Stimulated activated effector memory CD8-positive, alpha-beta T cell treated with anti-CD3 and anti-CD28 coated beads, Interleukin-12 subunit alpha, Interleukin-12 subunit beta, amount 100 ng/mL, for 72 hours (primary cell): ENCODE measurements around the gene UNC45A.
"Not testable (repeated sequence)": the region's sequence is repeated elsewhere in the genome, so short reads cannot be mapped to it uniquely, and the experiment has no call there.

Experiments used
- ATAC-seq: fragments of 150-1000 bp; cut with Tn5 transposase; 2 replicates; pipeline ENCODE4 v1.10.0; 2021
- DNase-seq, 2 donors: peaks; one replicate each; pipeline ENCODE4 v3.0.0; 2021 to 2022; ENCODE audit warnings: low spot score in 2 of 2
- H3K27ac Mint-ChIP-seq: one replicate; pipeline ENCODE4 v1.8.0; 2022; ENCODE audit warnings: mild to moderate bottlenecking, mixed read lengths
- H3K36me3 Mint-ChIP-seq: one replicate; pipeline ENCODE4 v1.8.0; 2022; ENCODE audit warnings: mild to moderate bottlenecking, mixed read lengths
- H3K4me1 Mint-ChIP-seq: one replicate; pipeline ENCODE4 v1.8.0; 2022; ENCODE audit warnings: mixed read lengths
- H3K4me3 Mint-ChIP-seq: one replicate; pipeline ENCODE4 v1.8.0; 2022; ENCODE audit warnings: mild to moderate bottlenecking, mixed read lengths
- H3K9me3 Mint-ChIP-seq: one replicate; pipeline ENCODE4 v1.8.0; 2022; ENCODE audit warnings: mixed read lengths

Gene UNC45A

DNA sequence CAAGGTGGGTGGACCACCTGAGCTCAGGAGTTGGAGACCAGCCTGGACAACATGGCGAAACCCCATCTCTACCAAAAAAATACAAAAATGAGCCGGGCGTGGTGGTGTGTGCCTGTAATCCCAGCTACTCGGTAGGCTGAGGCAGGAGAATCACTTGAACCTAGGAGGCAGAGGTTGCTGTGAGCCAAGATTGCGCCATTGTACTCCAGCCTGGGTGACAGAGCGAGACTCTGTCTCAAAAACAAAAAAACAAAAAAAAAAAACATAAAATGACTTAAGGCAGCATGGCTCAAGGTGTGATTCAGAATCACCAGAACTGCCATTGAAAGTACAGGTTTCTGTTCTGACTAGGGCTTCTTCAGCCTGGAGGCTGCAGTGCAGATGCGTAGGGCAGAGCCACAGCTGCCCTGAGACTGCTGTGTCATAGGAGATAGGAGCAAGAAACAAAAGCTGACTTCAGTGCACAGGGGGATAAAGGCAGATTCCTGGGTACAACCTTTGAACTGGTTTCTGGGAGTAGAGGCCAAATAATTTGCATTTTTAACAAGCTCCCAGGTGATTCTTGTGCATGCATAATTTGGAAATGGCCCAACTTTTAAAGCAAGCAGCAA is 12.3 kb upstream of the UNC45A start:
- not testable (repeated sequence) for H3K4me3 Mint-ChIP-seq, DNase-seq, H3K9me3 Mint-ChIP-seq
- Mint-ChIP-seq H3K27ac (peak overlapping the region; percentile 80), H3K4me1 (peaks cover 25% of the 10 kb centered on the region), H3K36me3 (peaks cover 60% of the 10 kb centered on the region)
- peak; percentile 97 for ATAC-seq

DNA sequence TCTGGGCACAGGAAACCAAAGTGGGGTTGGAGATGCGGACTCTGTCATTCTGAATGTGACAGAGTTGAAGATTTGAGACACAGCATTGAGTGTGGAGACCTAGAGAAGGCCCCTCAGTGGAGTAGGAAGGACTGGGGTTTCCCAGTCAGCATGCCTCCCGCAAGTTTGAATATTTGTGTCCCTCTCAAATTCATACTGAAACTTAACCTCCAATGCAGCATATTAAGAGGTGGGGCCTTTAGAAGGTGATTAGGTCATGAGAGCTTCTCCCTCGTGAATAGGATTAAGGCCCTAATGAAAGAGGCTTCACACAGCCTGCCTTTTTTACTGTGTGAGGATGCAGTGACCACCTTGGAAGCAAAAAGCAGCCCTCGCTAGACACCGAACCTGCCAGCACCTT is 10.7 kb upstream of the UNC45A start:
- peak overlapping the region; percentile 80 for H3K27ac Mint-ChIP-seq

DNA sequence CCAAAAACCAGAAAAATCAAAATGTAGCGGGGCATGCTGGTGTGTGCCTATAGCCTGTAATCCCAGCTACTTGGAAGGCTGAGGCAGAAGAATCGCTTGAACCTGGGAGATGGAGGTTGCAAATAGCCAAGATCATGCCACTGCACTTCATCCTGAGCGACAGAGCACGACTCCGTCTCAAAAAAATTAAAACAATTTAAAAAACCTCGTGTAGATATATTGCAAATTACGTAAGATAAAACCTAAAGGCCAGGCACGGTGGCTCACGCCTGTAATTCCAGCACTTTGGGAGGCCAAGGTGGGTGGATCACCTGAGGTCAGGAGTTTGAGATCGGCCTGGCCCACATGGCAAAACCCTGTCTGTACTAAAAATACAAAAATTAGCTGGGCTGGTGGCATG is 8.3 kb upstream of the UNC45A start:
- not testable (repeated sequence) for H3K9me3 Mint-ChIP-seq, H3K4me3 Mint-ChIP-seq, H3K27ac Mint-ChIP-seq, DNase-seq, ATAC-seq
- peaks cover 32% of the 10 kb centered on the region for H3K4me1 Mint-ChIP-seq
- peaks cover 29% of the 10 kb centered on the region for H3K36me3 Mint-ChIP-seq

More for the DNA sequence above, 10.7 kb upstream of the UNC45A start:
- ATAC-seq (peak; percentile 79), DNase-seq (no peak)
- Mint-ChIP-seq H3K36me3 (peaks cover 44% of the 10 kb centered on the region), H3K4me3 (peak overlapping the region; percentile 18), H3K9me3 (no peaks in the 10 kb centered on the region), H3K4me1 (peaks cover 25% of the 10 kb centered on the region)

DNA sequence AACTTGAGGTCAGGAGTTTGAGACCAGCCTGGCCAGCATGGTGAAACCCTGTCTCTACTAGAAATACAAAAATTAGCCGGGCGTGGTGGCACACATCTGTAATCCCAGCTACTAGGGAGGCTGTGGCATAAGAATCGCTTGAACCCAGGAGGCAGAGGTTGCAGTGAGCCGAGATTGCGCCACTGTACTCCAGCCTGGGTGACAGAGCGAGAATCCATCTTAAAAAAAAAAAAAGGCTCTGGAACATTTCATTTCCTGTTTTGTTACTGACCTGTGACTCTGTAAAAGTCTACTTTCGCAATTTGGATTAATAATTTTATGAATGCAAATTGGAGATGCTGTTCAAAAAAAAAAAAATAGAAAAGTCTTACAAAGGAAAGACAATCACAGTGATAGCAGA is 7.0 kb upstream of the UNC45A start:
- H3K4me3 Mint-ChIP-seq, DNase-seq, ATAC-seq, H3K9me3 Mint-ChIP-seq, H3K27ac Mint-ChIP-seq: not testable (repeated sequence)
- Mint-ChIP-seq H3K36me3 (peaks cover 26% of the 10 kb centered on the region), H3K4me1 (peaks cover 32% of the 10 kb centered on the region)

DNA sequence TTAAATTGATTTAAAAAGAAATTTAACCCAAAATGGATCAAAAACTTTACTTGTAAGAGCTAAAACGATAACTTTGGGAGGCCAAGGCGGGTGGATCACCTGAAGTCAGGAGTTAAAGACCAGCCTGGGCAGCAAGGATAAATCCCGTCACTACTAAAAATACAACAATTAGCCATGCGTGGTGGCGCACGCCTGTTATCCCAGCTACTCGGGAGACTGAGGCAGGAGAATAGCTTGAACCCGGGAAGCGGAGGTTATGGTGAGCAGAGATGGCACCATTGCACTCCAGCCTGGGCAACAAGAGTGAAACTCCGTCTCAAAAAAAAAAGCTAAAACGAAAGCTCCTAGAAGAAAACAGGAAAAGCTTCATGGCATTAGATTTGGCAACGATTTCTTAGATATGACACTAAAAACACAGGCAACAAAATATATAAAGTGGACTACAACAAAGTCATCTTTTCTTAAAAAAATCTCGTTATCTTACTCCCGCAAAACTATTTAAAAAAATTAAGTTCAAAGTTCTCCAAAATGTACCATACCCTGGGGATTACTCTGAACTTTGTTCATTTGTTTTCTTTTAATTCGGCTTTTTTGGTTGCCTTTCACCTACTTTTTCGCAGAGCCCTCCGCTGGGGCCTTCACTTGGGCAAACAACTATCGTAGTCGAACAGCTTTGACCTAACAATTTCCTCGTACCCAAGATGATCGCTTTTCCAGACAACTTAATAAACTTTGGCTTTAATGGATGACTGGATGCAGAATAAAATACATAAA is 5.7 kb upstream of the UNC45A start:
- Mint-ChIP-seq H3K9me3 (no peaks in the 10 kb centered on the region), H3K4me1 (peaks cover 37% of the 10 kb centered on the region), H3K4me3 (peak overlapping the region; percentile 89), H3K36me3 (peaks cover 21% of the 10 kb centered on the region), H3K27ac (peak overlapping the region; percentile 96)
- ATAC-seq (no peak), DNase-seq (no peak)

DNA sequence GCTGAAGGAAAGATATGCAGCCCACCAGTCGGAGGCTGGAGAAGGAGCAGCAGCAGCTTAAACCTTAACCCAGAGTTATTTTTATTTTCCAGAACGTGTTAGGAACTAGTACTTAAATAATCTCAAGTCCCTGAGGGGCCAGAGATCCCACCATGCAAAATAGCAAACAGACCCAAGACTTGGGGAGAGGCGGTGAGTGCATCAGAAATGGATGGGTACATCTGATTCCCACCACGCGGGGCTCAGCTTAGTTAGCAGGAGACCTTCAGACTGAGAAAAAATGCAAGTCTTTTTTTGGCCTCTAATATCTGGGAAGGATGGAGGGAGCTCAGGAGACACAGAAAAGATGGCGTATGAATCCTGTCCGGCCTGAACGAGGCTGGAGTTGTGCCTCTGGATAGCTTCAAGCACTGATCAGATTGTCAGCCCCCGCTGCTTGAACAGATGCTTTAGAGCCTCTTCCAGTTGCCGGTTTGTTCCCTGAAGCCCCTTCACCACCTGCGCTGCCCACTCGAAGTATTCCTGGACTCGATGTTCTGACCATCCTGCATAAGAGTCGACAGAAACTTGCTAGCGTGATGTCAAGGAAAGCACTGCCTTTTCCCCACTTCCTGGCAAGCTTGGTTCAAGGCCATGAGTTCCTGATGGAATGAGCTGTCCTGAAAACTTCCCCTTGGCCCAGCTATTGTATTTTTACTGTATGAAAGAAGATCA is 4.1 kb upstream of the UNC45A start:
- DNase-seq (no peak), ATAC-seq (no peak)
- H3K27ac Mint-ChIP-seq, result peak overlapping the region; percentile 96
- H3K9me3 Mint-ChIP-seq, result no peaks in the 10 kb centered on the region
- peaks cover 46% of the 10 kb centered on the region for H3K4me1 Mint-ChIP-seq
- H3K36me3 Mint-ChIP-seq, result peaks cover 28% of the 10 kb centered on the region
- H3K4me3 Mint-ChIP-seq, result peak overlapping the region; percentile 89

DNA sequence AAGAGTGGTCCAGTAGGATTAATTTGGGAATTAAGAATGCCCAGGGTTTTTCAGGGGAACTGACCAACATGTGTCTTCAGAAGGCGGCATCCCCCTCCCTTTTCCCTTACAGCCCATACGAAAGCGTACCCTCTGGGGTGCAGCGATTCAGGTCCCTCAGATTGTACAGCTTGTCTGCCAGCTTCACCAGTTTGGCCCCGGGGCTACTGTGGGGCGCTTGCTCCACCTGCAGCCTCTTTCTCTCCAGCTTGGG is 3.6 kb upstream of the UNC45A start:
- no peak for DNase-seq
- Mint-ChIP-seq H3K4me1 (peaks cover 50% of the 10 kb centered on the region), H3K9me3 (no peaks in the 10 kb centered on the region), H3K4me3 (peak overlapping the region; percentile 89), H3K27ac (peak overlapping the region; percentile 96), H3K36me3 (peaks cover 33% of the 10 kb centered on the region)
- no peak for ATAC-seq

DNA sequence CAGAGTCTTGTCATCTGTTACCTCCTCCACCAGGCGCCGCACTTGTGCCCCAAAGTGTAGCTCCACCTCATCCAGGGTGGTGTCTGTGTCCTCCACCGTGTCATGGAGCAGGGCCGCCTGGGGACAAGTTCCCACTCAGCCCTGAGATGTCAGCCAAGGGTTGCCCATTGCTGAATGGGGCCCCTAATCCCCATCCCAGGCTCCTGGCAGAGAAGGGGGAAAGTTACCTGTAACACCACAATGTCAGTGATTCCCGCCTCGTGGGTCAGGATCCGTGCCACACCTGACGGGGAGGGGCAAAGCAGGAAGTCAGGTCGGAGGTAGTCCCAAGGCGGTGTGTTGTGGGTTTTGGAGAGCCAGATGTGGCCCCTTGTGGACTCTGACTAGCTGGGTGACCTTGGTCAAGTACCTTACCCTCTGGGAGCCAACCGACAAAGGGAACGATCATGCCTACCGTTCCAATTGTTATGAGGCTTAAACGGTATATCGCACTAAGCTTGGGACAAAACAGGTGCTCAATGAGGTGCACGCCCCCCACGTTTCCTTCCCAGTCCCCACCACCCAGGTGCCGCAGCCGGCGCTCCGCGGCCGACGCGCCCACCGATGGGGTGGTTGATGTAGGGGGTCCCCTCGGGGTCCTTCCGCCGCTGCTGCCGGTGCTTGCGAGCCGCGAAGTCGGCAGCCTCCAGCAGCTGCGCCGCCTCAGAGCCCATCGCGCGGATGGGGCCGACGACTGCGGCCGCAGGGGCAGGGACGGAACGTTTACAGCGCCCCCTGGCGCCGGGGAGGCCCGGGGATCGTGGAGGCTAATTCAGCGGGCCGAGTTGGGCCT is 3.0 kb upstream of the UNC45A start, which contains the start of gene HDDC3:
HDDC3 (minus strand) TSS at position 722 of the 832 bp plus-strand sequence; CDS start at position 713, 9 bp downstream.
- DNase-seq (peak; percentile 98), ATAC-seq (peak; percentile 74)
- H3K4me3 Mint-ChIP-seq, result peak within 1 kb of the TSS; percentile 89
- peak within 1 kb of the TSS; percentile 96 for H3K27ac Mint-ChIP-seq
- H3K9me3 Mint-ChIP-seq, result no peaks in the 10 kb centered on the region
- peaks cover 38% of the 10 kb centered on the region for H3K36me3 Mint-ChIP-seq
- peaks cover 54% of the 10 kb centered on the region for H3K4me1 Mint-ChIP-seq

DNA sequence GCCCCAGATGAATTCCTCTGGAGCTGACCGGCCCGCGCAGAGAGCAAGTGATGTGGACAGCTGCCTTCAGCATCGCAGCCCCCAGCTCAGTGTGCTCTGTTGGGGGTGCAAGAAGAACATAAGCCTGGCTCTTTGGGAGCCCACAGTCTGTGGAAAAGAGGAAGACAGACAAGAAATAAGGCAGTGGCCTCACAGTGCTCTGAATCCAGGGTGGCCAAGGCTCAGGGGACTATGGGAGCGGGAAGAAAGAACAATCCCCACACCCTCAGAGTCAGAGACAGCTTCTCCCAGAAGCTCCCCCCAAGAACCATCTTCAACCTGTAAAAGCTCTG is 2.5 kb upstream of the UNC45A start:
- peaks cover 43% of the 10 kb centered on the region for H3K36me3 Mint-ChIP-seq
- H3K4me1 Mint-ChIP-seq, result peaks cover 54% of the 10 kb centered on the region
- peak overlapping the region; percentile 89 for H3K4me3 Mint-ChIP-seq
- no peaks in the 10 kb centered on the region for H3K9me3 Mint-ChIP-seq
- ATAC-seq (no peak), DNase-seq (no peak)
- H3K27ac Mint-ChIP-seq, result peak overlapping the region; percentile 96

DNA sequence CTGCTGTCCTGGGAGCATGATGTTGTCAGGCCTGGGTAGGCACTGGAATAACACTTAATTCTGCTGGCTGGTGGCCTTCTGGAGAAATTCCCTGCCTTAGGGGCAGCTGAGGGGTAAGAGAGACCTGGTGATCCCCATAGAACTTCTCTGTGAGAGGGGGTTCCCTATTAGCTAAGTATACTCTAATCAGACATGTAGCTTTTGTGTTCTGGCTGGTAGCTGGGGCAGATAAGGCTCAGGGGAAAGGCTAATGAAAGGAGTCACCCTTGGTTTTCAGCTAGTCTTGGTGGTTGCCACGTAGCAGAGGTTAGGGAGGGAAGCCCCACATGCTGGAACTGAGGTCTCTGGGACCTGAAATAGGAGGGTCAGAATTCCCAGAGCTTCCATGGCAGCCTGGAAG is 1.8 kb upstream of the UNC45A start:
- peaks cover 54% of the 10 kb centered on the region for H3K4me1 Mint-ChIP-seq
- peak overlapping the region; percentile 89 for H3K4me3 Mint-ChIP-seq
- ATAC-seq, result no peak
- peak overlapping the region; percentile 94 for H3K27ac Mint-ChIP-seq
- peaks cover 50% of the 10 kb centered on the region for H3K36me3 Mint-ChIP-seq
- no peak for DNase-seq
- no peaks in the 10 kb centered on the region for H3K9me3 Mint-ChIP-seq

DNA sequence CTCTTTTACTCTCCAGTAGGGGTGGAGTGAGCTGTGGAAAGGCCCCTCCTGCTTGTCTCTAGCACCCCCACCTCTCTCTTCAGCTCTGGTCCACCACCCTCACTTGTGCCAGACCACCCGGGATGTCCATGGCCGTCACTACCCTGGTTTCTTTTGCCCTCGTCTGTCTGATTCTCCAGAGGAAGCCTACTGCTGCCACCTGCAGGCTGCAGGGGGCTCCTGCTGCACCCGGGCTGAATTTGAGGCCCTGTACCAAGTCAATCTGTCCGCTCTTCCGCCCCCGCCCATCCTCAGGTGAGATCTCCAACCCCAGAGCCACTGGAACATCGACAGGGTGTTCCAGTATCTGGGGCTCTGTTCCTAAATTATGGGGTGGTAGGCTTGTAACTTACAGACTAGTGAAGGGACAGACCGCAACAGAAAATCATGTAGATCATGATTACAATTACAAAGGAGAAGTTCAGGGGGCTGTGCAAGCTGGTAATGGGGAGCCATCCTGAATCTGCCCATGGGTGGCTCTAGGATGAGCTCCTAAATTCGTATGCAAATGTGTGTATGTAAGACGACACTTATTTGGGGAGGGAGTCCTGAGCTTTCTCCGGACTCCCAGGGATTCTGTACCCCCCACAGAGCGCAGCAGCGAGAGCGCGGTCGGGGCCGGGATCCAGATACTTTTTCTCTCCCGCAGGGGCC is 683 bp upstream of the UNC45A start:
- H3K9me3 Mint-ChIP-seq, result no peaks in the 10 kb centered on the region
- peak overlapping the region; percentile 94 for H3K27ac Mint-ChIP-seq
- ATAC-seq, result peak; percentile 57
- H3K36me3 Mint-ChIP-seq, result peaks cover 61% of the 10 kb centered on the region
- H3K4me1 Mint-ChIP-seq, result peaks cover 54% of the 10 kb centered on the region
- peak overlapping the region; percentile 91 for H3K4me3 Mint-ChIP-seq
- peak; percentile 74 to 93 for DNase-seq

DNA sequence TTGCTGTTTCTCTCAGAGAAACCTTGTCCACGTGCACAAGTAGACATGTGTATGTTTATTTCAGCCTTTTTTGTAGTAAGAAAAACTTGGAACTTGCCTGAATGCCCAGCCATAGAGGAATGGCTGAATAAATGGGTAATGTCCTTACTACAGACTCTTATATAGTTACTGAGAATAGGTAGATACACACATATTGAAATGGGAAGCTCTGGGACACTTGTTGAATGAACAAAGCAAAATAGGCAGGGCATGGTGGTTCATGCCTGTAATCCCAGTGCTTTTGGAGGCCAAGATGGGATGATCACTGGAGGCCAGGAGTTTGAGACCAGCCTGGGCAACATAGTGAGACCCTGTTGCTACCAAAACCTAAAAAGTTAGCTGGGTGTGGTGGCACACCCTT is 1.7 kb downstream of the UNC45A start:
- Mint-ChIP-seq H3K27ac (peak overlapping the region; percentile 94), H3K4me1 (peaks cover 41% of the 10 kb centered on the region), H3K36me3 (peaks cover 76% of the 10 kb centered on the region), H3K9me3 (no peaks in the 10 kb centered on the region), H3K4me3 (peak overlapping the region; percentile 91)
- DNase-seq (no peak), ATAC-seq (no peak)

DNA sequence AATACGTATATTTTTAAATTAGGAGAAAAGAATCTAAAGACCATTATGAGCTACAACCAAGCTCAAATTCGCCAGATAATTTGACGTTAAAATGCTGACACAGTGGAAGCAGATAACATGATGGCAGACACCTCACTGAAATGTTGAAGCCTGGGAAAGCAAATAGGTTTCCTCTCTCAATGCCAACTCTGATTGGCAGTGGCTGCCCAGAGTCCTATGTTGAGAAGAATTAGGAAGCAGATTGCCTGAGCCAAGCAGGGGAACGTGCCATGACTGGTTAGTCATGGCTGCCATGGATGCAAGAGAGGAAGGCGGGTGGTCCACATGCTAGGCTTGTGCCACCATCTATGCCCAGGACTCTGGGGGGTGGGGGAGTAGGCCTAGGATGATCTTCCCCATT is 3.2 kb downstream of the UNC45A start:
- no peak for ATAC-seq
- H3K36me3 Mint-ChIP-seq, result peaks cover 83% of the 10 kb centered on the region
- DNase-seq, result no peak
- no peaks in the 10 kb centered on the region for H3K9me3 Mint-ChIP-seq
- H3K4me3 Mint-ChIP-seq, result no peak overlapping the region
- H3K4me1 Mint-ChIP-seq, result peaks cover 29% of the 10 kb centered on the region
- no peak overlapping the region for H3K27ac Mint-ChIP-seq

DNA sequence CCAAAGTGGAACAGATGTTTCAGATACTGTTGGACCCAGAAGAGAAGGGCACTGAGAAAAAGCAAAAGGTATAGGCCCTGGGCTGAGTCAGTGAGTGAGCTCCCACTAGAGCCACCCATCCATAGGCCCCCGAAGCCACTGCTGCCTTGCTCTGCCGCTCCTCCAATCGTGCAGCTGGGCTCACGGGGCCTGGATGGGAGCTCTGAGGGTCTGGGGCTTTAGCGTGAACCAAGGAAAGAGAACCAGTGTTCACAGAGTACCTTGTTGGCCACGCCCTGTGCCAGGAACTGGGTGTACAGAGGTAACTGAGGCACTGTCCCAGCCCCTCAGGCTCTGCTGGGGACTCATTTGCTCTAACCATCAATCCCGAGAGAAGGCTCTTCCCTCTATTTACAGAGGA is 4.7 kb downstream of the UNC45A start:
- Mint-ChIP-seq H3K9me3 (no peaks in the 10 kb centered on the region), H3K4me1 (peaks cover 15% of the 10 kb centered on the region), H3K27ac (peak overlapping the region; percentile 76), H3K4me3 (no peak overlapping the region), H3K36me3 (peaks cover 91% of the 10 kb centered on the region)
- ATAC-seq (no peak), DNase-seq (no peak)

DNA sequence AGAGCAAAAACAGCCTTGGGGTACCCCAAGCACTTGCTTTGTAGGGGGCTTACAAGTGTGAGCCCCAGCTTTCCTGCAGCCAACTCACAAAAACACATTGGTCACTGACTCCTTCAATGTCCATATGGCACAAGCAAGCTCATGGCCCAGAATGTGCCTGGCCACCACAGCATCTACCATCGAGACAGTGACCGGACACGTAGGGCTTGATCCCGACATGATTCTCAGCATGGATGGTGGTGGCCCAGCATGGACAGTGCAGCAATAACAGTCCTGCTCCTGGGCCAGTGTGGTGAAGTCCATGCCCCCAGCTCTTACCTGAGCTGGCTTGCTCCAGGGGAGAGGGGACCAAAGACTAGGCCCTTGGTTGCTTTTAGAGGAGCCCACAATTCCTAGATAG is 6.0 kb downstream of the UNC45A start:
- Mint-ChIP-seq H3K9me3 (no peaks in the 10 kb centered on the region), H3K27ac (peak overlapping the region; percentile 76), H3K4me3 (no peak overlapping the region), H3K4me1 (peaks cover 8% of the 10 kb centered on the region), H3K36me3 (peaks cover 99% of the 10 kb centered on the region)
- DNase-seq, result no peak
- no peak for ATAC-seq
